Epithelial cell of esophagus (primary cell): ENCODE measurements around the gene TANGO2.

ENCODE experiments used
- DNase-seq: peaks from one replicate; pipeline ENCODE4 v3.0.0; 2010; ENCODE audit warnings: low read depth
- H3K4me3 ChIP-seq: 2 replicates; pipeline ENCODE4 v1.5.1; 2011; ENCODE audit warnings: mild to moderate bottlenecking, low read length, control low read depth
- TF ChIP-seq, protein P1 (sequence below): IDR thresholded peaks from 2 replicates; pipeline ENCODE4 v1.5.1; 2011; ENCODE audit warnings: low read depth, mild to moderate bottlenecking, low read length, control low read depth, inconsistent platforms; ENCODE audit not compliant: insufficient read depth; ENCODE audit errors: missing control alignments

TANGO2 gene

DNA sequence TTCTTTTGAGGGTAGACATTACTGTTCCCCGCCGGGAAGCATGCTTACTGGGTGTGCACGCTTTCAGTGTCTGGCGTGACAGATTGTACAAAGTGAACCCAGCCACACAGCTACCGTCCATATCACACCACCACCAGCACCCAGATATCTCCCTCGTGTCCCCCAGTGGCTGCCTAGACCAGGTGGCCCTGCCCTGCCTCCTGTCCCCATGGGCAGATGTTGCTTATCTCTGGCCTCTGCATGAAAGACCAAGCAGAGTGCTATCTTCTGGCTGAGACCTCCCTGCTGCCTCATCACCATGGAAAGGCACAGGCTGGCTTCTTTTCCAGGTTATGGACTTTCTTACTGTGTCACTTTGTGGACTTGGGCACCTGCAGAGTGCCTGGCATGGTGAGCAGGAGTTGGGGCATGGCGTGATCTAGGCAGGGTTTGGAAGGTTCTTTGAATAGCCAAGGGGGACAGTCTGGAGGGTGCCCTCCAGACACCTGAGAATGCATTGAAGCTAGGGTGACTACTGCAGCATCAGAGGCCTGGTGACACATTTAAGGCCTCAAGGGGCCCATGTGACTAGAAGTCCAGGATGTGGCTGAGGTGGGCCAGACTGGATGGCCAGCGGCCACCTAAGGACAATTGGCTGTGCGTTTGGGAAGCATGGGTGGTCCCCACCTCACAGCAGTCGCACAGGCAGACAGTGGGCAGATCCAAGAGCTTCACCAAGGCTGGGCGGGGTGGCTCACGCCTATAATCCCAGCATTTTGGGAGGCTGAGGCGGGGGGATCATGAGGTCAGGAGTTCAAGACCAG lies 4.7 kb downstream of the TANGO2 start:
- TF ChIP-seq, protein P1, sequence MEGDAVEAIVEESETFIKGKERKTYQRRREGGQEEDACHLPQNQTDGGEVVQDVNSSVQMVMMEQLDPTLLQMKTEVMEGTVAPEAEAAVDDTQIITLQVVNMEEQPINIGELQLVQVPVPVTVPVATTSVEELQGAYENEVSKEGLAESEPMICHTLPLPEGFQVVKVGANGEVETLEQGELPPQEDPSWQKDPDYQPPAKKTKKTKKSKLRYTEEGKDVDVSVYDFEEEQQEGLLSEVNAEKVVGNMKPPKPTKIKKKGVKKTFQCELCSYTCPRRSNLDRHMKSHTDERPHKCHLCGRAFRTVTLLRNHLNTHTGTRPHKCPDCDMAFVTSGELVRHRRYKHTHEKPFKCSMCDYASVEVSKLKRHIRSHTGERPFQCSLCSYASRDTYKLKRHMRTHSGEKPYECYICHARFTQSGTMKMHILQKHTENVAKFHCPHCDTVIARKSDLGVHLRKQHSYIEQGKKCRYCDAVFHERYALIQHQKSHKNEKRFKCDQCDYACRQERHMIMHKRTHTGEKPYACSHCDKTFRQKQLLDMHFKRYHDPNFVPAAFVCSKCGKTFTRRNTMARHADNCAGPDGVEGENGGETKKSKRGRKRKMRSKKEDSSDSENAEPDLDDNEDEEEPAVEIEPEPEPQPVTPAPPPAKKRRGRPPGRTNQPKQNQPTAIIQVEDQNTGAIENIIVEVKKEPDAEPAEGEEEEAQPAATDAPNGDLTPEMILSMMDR: no peak
- no peak overlapping the region for H3K4me3 ChIP-seq
- DNase-seq: no peak

DNA sequence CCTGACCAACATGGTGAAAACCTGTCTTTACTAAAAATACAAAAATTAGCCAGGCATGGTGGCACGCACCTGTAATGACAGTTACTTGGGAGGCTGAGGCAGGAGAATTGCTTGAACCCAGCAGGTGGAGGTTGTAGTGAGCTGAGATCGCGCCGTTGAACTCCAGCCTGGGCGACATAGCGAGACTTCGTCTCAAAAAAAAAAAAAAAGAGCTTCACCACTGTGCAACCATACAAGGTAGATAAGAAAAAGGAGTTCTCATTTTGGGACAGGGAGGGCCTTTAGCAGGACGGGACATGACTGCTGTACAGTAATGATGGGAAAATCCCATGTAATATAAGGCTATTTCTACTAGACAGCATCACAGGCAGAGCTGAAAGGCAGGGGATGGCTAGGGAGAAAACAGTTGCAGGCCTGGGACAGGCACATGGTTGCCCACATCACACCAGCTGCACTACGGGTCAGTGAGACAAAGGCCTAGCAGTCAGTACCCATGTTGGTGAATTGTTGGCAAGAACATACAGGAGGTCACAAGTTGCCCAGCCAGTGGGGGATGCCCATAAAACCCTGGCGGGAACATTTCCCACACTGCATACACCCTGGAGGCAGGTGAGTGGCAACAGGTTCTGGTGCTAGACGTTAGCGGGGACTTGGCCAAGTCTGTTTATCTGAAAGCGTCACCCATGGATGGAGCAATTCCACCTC lies 5.4 kb downstream of the TANGO2 start:
- no peak overlapping the region for H3K4me3 ChIP-seq
- no peak for DNase-seq
- TF ChIP-seq, protein P1: no peak

DNA sequence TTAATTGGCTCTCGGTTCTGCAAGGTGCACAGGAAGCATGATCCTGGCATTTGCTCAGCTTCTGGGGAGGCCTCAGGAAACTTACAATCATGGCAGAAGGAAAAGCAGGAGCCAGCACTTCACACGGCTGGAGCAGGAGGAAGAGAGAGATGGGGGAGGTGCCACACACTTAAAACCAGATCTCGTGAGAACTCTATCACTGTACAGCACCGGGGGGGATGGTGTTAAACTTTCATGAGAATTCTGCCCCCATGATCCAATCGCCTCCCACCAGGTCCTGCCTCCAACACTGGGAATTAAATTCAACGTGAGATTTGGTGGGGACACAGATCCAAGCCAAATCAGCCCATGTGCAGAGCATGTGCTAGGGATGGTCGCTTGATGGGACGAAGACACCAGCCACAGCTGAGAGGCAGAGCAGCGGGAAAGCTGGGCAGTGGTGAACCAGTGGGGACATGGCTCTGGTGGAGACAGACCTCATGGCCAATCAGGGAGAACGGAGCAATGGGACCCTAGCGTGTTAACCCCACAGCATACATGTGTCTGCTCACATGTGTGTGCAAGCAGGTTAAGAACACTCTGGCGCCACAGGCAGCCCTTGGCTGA lies 6.2 kb downstream of the TANGO2 start:
- DNase-seq: no peak
- no peak overlapping the region for H3K4me3 ChIP-seq
- TF ChIP-seq, protein P1: no peak

DNA sequence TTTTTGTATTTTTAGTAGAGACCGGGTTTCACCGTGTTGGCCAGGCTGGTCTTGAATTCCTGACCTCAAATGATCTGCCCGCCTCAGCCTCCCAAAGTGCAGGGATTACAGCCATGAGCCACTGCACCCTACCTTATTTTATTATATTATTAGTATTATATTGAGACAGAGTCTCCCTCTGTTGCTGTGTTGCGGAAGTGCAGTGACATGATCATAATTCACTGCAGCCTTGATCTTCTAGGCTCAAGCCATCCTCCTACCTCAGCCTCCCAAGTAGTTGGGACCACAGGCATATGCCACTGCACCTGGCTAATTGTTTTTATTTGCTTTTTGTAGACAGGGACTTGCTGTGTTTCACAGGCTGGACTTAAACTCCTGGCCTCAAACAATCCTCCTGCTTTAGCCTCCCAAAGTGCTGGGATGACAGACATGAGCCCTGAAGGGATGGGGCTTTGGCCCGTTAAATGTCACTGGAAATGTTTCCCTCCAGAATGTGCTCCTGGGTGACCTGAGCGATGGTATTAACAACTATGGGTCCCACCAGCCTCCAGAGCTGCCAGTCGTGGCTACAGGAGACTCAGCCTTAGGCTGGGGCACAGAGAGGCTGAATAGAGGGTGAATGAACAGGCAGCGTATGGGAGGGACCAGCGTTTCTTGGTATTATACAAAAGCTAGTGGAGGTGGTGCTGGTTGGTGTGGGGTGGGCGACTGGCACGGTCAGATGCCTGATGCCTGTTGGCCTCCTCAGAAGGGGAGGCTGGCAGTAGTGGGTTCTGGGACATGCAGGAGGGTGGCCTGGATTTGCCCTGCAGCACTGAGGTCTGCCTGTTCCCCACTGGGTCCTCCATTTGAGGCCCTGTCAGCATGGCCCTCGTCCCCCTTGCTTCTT lies 7.3 kb downstream of the TANGO2 start:
- DNase-seq: peak; percentile 38
- no peak overlapping the region for H3K4me3 ChIP-seq
- TF ChIP-seq, protein P1: peak; percentile 51

DNA sequence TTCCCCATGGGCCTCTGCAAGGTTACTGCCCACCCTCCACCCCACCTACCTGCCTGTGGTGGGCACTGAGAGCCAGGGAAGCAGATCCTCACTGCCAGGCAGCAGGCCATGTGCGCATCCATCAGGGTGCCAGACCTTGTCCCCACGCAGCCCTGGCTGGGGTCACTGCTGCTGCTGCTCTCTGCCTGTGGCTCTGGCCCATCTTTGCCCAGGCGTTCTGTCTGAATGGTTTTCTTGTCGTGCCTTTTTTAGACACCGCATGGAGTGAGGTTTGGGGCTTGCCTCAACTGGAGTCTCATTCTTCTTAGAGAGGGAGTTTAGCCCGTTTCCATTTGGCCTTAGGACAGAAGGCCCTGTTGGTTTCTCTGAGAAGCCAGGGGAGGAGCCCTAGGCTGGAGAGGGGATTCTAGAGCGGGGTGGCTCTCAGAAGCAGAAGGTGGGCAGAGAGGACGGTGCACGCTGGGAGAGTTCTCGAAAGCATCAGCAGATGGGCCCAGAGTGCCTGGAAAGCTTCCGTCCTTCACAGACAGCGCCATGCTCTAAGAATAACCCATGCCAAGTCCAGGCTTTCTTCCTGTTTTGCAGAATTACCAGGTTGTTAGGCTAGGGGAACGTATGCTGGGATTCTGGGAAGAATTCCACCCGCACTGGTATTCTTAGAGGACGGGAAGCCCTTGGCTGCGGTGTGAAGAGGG lies 8.1 kb downstream of the TANGO2 start:
- DNase-seq: no peak
- TF ChIP-seq, protein P1: no peak
- no peak overlapping the region for H3K4me3 ChIP-seq
